DND-41 (cell line): Measurements from ENCODE around the gene PTBP1.

Experiments
- ATAC-seq: fragments of 200-7000 bp; cut with Tn5 transposase; 3 replicates; pipeline ENCODE4 v1.9.1; 2021; ENCODE audit warnings: low read depth; ENCODE audit not compliant: insufficient read depth
- DNase-seq: peaks from one replicate; pipeline ENCODE4 v3.0.0-alpha.2; 2020
- H2AFZ ChIP-seq: 2 replicates; pipeline ENCODE4 v1.6.0; 2012; ENCODE audit warnings: low read depth, low read length
- H3K27ac ChIP-seq: 2 replicates; pipeline ENCODE4 v1.5.1; 2012; ENCODE audit warnings: low read length, inconsistent platforms
- H3K27me3 ChIP-seq: fragments of 200-600 bp; sonication (generic); 2 replicates; pipeline ENCODE4 v1.6.0; 2012; ENCODE audit warnings: low read length, mild to moderate bottlenecking, inconsistent platforms; ENCODE audit not compliant: insufficient read depth, poor library complexity
- H3K36me3 ChIP-seq: 2 replicates; pipeline ENCODE4 v1.5.1; 2012; ENCODE audit warnings: low read length, inconsistent platforms; ENCODE audit not compliant: insufficient read depth
- H3K4me1 ChIP-seq: 2 replicates; pipeline ENCODE4 v1.5.1; 2012; ENCODE audit warnings: mild to moderate bottlenecking, low read length; ENCODE audit not compliant: insufficient read depth
- H3K4me2 ChIP-seq: 2 replicates; pipeline ENCODE4 v1.6.0; 2012; ENCODE audit warnings: mild to moderate bottlenecking, moderate library complexity, low read length, inconsistent platforms; ENCODE audit not compliant: insufficient read depth
- H3K4me3 ChIP-seq, 2 experiments: fragments of 200-600 bp in 1 of 2; shearing (Covaris generic) in 1 of 2; 2 replicates each; pipeline ENCODE4 v1.5.1; 2012 to 2016; ENCODE audit warnings: inconsistent platforms in 2 of 2, low read length in 2 of 2, mild to moderate bottlenecking in 2 of 2, low read depth in 1 of 2, moderate library complexity in 1 of 2
- H3K79me2 ChIP-seq: 2 replicates; pipeline ENCODE4 v1.6.0; 2012; ENCODE audit warnings: low read length, inconsistent platforms; ENCODE audit not compliant: insufficient read depth
- H3K9ac ChIP-seq: 2 replicates; pipeline ENCODE4 v1.6.0; 2012; ENCODE audit warnings: low read depth, mild to moderate bottlenecking, inconsistent platforms, low read length, moderate library complexity
- H3K9me3 ChIP-seq: 2 replicates; pipeline ENCODE4 v1.5.1; 2012; ENCODE audit warnings: low read length, moderate library complexity, mild to moderate bottlenecking, inconsistent platforms; ENCODE audit not compliant: insufficient read depth, severe bottlenecking
- H4K20me1 ChIP-seq: 2 replicates; pipeline ENCODE4 v1.6.0; 2012; ENCODE audit warnings: low read length; ENCODE audit not compliant: insufficient read depth
- EZH2 ChIP-seq: IDR thresholded peaks from 3 replicates; pipeline ENCODE4 v1.6.1; 2012; ENCODE audit warnings: borderline replicate concordance, low read depth, mild to moderate bottlenecking, moderate library complexity, low read length, inconsistent platforms; ENCODE audit not compliant: severe bottlenecking
- TF ChIP-seq, protein P1 (sequence below): IDR thresholded peaks from 2 replicates; pipeline ENCODE4 v1.5.1; 2012; ENCODE audit warnings: borderline replicate concordance, low read length, moderate library complexity, mild to moderate bottlenecking; ENCODE audit not compliant: poor library complexity, severe bottlenecking; ENCODE audit errors: extremely low read depth

Gene PTBP1

DNA sequence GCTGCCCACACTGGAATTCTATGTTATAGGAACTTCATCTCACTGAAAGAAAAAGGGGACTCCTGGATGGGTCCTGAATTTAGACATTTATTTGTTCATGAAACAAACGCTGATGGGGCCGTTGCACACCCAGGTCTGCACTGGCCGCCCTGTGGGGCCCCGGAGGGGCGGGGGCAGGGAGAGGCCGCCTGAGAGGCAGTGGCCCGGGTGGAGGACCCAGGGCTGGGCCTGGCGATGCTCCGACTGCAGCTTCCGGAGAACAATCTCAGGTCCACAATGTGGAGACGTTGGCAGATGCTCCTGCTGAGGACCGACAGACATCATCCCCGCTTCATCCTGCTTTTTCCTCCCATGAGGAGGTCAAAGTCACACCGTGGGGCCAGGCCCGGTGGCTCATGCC is 16.3 kb upstream of the PTBP1 start:
- DNase-seq = no peak
- Histone ChIP-seq H3K9ac (no peak overlapping the region), H3K4me2 (no peak overlapping the region), H4K20me1 (no peaks in the 10 kb centered on the region), H2AFZ (no peak overlapping the region), H3K4me3 (no peak overlapping the region), H3K4me1 (no peaks in the 10 kb centered on the region), H3K9me3 (no peaks in the 10 kb centered on the region), H3K79me2 (no peaks in the 10 kb centered on the region), H3K27me3 (no peaks in the 10 kb centered on the region), H3K36me3 (no peaks in the 10 kb centered on the region), H3K27ac (no peak overlapping the region)
- ATAC-seq = no peak
- TF ChIP-seq EZH2 = no peak

- no peak overlapping the region for H2AFZ ChIP-seq
Observed at GRCh38 chr19:781800-782184, 15.5 kb upstream of the PTBP1 start.

GRCh38 chr19:782185-782877 is 14.9 kb upstream of the PTBP1 start:
- Histone ChIP-seq H3K79me2 (no peaks in the 10 kb centered on the region), H3K27ac (no peak overlapping the region), H3K4me1 (no peaks in the 10 kb centered on the region), H3K9ac (no peak overlapping the region), H3K36me3 (no peaks in the 10 kb centered on the region), H2AFZ (no peak overlapping the region), H4K20me1 (no peaks in the 10 kb centered on the region), H3K4me2 (no peak overlapping the region), H3K9me3 (no peaks in the 10 kb centered on the region), H3K4me3 (no peak overlapping the region), H3K27me3 (no peaks in the 10 kb centered on the region)
- no peak for ATAC-seq
- TF ChIP-seq, protein P1, sequence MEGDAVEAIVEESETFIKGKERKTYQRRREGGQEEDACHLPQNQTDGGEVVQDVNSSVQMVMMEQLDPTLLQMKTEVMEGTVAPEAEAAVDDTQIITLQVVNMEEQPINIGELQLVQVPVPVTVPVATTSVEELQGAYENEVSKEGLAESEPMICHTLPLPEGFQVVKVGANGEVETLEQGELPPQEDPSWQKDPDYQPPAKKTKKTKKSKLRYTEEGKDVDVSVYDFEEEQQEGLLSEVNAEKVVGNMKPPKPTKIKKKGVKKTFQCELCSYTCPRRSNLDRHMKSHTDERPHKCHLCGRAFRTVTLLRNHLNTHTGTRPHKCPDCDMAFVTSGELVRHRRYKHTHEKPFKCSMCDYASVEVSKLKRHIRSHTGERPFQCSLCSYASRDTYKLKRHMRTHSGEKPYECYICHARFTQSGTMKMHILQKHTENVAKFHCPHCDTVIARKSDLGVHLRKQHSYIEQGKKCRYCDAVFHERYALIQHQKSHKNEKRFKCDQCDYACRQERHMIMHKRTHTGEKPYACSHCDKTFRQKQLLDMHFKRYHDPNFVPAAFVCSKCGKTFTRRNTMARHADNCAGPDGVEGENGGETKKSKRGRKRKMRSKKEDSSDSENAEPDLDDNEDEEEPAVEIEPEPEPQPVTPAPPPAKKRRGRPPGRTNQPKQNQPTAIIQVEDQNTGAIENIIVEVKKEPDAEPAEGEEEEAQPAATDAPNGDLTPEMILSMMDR = no peak
- no peak for TF ChIP-seq EZH2
- DNase-seq = no peak

More at GRCh38 chr19:781800-782184, 15.5 kb upstream of the PTBP1 start:
- no peak for ATAC-seq
- Histone ChIP-seq H3K4me3 (no peak overlapping the region), H3K4me1 (no peaks in the 10 kb centered on the region), H4K20me1 (no peaks in the 10 kb centered on the region), H3K9me3 (no peaks in the 10 kb centered on the region), H3K79me2 (no peaks in the 10 kb centered on the region), H3K4me2 (no peak overlapping the region), H3K36me3 (no peaks in the 10 kb centered on the region), H3K27me3 (no peaks in the 10 kb centered on the region), H3K27ac (no peak overlapping the region), H3K9ac (no peak overlapping the region)
- no peak for DNase-seq
- TF ChIP-seq, protein P1 = no peak
- no peak for TF ChIP-seq EZH2

DNA sequence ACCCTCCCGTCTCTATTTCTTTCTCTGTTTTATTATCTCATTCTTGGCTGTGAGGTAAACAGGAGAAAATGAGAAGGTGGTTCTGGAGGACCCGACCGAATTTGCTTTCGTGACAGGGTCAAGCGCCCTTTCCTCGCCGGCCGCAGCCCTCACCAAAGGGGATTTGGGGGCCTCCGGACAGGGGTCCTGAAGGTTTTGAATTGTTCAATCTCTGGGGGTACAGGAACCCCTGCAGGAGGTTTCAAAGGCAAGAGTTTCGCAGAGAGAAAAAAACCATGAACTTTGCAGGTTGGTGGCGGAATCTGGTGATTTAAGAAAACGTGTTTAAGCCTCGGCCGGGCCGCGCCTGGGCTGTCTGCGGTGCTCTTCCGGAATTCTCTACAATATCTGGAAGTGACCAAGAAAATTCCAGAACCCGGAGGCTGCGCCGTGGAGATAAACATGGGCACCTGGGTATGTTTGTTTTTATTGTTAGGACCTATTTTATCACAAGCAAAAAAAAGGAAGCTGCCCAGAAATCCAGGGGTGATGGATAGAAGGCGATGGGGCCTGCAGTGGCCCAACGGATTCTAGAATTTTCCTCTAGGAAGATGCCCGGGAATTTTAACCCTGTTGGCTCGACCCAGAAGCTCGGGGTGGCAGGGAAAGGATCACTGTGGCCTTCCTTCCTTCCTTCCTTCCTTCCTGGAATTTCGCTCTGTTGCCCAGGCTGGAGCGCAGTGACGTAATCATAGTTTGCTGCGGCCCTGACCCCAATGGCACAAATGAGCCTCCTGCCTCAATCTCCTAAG is 14.2 kb upstream of the PTBP1 start:
- Histone ChIP-seq H3K27me3 (no peaks in the 10 kb centered on the region), H3K9me3 (no peaks in the 10 kb centered on the region), H4K20me1 (no peaks in the 10 kb centered on the region), H3K4me2 (no peak overlapping the region), H3K79me2 (no peaks in the 10 kb centered on the region), H3K27ac (no peak overlapping the region), H3K4me3 (no peak overlapping the region), H3K4me1 (no peaks in the 10 kb centered on the region), H2AFZ (no peak overlapping the region), H3K36me3 (no peaks in the 10 kb centered on the region), H3K9ac (no peak overlapping the region)
- DNase-seq (no peak), ATAC-seq (no peak)
- TF ChIP-seq EZH2 = no peak
- TF ChIP-seq, protein P1 = no peak
